Measurements from ENCODE around the gene SHROOM3. TPM values are rescaled to one million over a fixed set of nuclear protein-coding genes. Genes with fewer than 3 reads are reported as not detected.

The SHROOM3 gene
- total and polyA plus RNA-seq, 4 donors: 4.7 to 25.8 (median 8.7) TPM

DNA sequence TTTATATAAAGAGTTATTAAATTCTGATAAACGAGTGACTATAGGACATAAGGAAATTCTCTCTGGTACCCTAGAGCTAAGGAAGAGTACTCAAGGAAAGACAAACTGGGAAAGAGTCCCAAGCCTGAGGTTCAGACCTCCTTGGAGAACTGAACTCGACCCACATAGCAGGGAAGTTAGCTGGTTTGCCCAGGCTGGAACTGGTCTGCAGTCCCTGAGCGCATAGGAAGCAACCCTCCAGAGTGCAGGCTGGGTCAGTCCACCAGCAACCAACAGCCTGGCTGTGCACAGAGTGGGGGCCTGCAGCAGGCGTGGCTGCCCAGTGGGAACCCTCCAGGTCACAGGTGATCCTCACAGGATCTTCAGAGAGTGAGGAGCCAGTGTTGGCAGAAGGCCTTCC lies 348.8 kb downstream of the SHROOM3 start:
- DNase-seq (ENCODE audit: low spot score): no peak
- 92% methylated on average over 4 of the region's 4 CpGs for WGBS
- TF ChIP-seq SP1 (IDR thresholded peaks at IDR 0.05): no peak
- TF ChIP-seq, protein P1, sequence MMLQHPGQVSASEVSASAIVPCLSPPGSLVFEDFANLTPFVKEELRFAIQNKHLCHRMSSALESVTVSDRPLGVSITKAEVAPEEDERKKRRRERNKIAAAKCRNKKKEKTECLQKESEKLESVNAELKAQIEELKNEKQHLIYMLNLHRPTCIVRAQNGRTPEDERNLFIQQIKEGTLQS (IDR thresholded peaks at IDR 0.05): no peak
- no peak for TF ChIP-seq HNF4A (conservative IDR thresholded peaks at IDR 0.05)
- TF ChIP-seq RAD21 (IDR thresholded peaks at IDR 0.05): no peak
- no peak for TF ChIP-seq GABPA (IDR thresholded peaks at IDR 0.05 in 1 of 2, conservative IDR thresholded peaks at IDR 0.05 in 1 of 2)
- TF ChIP-seq REST (IDR thresholded peaks at IDR 0.05): no peak
- TF ChIP-seq EGR1 (IDR thresholded peaks at IDR 0.05; ENCODE audit: low read depth in 2 of 2): no peak
- TF ChIP-seq, protein P2, sequence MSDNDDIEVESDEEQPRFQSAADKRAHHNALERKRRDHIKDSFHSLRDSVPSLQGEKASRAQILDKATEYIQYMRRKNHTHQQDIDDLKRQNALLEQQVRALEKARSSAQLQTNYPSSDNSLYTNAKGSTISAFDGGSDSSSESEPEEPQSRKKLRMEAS (IDR thresholded peaks at IDR 0.05): no peak
- TF ChIP-seq, protein P3, sequence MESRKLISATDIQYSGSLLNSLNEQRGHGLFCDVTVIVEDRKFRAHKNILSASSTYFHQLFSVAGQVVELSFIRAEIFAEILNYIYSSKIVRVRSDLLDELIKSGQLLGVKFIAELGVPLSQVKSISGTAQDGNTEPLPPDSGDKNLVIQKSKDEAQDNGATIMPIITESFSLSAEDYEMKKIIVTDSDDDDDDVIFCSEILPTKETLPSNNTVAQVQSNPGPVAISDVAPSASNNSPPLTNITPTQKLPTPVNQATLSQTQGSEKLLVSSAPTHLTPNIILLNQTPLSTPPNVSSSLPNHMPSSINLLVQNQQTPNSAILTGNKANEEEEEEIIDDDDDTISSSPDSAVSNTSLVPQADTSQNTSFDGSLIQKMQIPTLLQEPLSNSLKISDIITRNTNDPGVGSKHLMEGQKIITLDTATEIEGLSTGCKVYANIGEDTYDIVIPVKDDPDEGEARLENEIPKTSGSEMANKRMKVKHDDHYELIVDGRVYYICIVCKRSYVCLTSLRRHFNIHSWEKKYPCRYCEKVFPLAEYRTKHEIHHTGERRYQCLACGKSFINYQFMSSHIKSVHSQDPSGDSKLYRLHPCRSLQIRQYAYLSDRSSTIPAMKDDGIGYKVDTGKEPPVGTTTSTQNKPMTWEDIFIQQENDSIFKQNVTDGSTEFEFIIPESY (IDR thresholded peaks at IDR 0.05): no peak
- no peak for TF ChIP-seq JUND (IDR thresholded peaks at IDR 0.05)
- no peak for TF ChIP-seq NR2F2 (IDR thresholded peaks at IDR 0.05)
- no peak for TF ChIP-seq HNF4G (IDR thresholded peaks at IDR 0.05)
- no peak for TF ChIP-seq CTCF (IDR thresholded peaks at IDR 0.05; ENCODE audit: low read depth, low read length, missing input control)
- TF ChIP-seq TAF1 (conservative IDR thresholded peaks at IDR 0.05): no peak
- TF ChIP-seq RXRA (IDR thresholded peaks at IDR 0.05): no peak
- Histone ChIP-seq H3K4me3 (ENCODE audit: low read depth in 1 of 3, low read length in 3 of 3) (no peak overlapping the region), H3K9ac (ENCODE audit: low read depth in 1 of 2, low read length in 2 of 2) (no peak overlapping the region), H3K27me3 (ENCODE audit: control insufficient read depth in 4 of 4, insufficient read depth in 4 of 4, low read length in 3 of 4) (no peaks in the 10 kb centered on the region), H3K9me3 (ENCODE audit: control insufficient read depth in 4 of 4, low read length in 3 of 4) (no peaks in the 10 kb centered on the region), H3K36me3 (ENCODE audit: control insufficient read depth in 4 of 4, insufficient read depth in 3 of 4, low read depth in 1 of 4, low read length in 3 of 4) (peaks cover 0 to 17% (median under 1%) of the 10 kb centered on the region in 4 donors), H3K27ac (ENCODE audit: low read depth in 1 of 2, low read length in 2 of 2) (no peak overlapping the region), H3K4me1 (ENCODE audit: control insufficient read depth in 4 of 4, insufficient read depth in 4 of 4, low read length in 3 of 4) (no peaks in the 10 kb centered on the region)

GRCh38 chr4:76784237-76784636 lies 349.2 kb downstream of the SHROOM3 start:
- Histone ChIP-seq H3K36me3 (ENCODE audit: control insufficient read depth in 4 of 4, insufficient read depth in 3 of 4, low read depth in 1 of 4, low read length in 3 of 4) (peaks cover 0 to 13% (median under 1%) of the 10 kb centered on the region in 4 donors), H3K27me3 (ENCODE audit: control insufficient read depth in 4 of 4, insufficient read depth in 4 of 4, low read length in 3 of 4) (no peaks in the 10 kb centered on the region), H3K4me3 (ENCODE audit: low read depth in 1 of 3, low read length in 3 of 3) (no peak overlapping the region), H3K9ac (ENCODE audit: low read depth in 1 of 2, low read length in 2 of 2) (no peak overlapping the region), H3K4me1 (ENCODE audit: control insufficient read depth in 4 of 4, insufficient read depth in 4 of 4, low read length in 3 of 4) (no peaks in the 10 kb centered on the region), H3K9me3 (ENCODE audit: control insufficient read depth in 4 of 4, low read length in 3 of 4) (no peaks in the 10 kb centered on the region), H3K27ac (ENCODE audit: low read depth in 1 of 2, low read length in 2 of 2) (no peak overlapping the region)
- no peak for DNase-seq (ENCODE audit: low spot score)
- no peak for TF ChIP-seq HNF4G (IDR thresholded peaks at IDR 0.05)
- peak in 1 of 2 donors; percentile 15 for TF ChIP-seq RAD21 (IDR thresholded peaks at IDR 0.05)
- WGBS: 94% methylated on average over 2 of the region's 2 CpGs

All from liver (tissue), 9 donors.